Left ventricle myocardium inferior (tissue), 1 donor: ENCODE results near the gene PAF1. TPM values are rescaled to one million over a fixed set of nuclear protein-coding genes. Genes with fewer than 3 reads are reported as not detected.
"Not testable (repeated sequence)": the region's sequence is repeated elsewhere in the genome, so short reads cannot be mapped to it uniquely, and the experiment has no call there.

ENCODE experiments used
- DNase-seq: peaks from one replicate; pipeline ENCODE4 v3.0.0-alpha.2; 2020
- H3K27ac ChIP-seq: fragments of 200-600 bp; replicated peaks from 2 replicates; pipeline ENCODE4 v1.8.0; 2021
- H3K27me3 ChIP-seq: fragments of 200-600 bp; 2 replicates; pipeline ENCODE4 v1.8.0; 2021; ENCODE audit warnings: low read depth
- H3K36me3 ChIP-seq: fragments of 200-600 bp; 2 replicates; pipeline ENCODE4 v1.8.0; 2021
- H3K4me1 ChIP-seq: fragments of 200-600 bp; 2 replicates; pipeline ENCODE4 v1.8.0; 2021
- H3K4me3 ChIP-seq: fragments of 200-600 bp; 2 replicates; pipeline ENCODE4 v1.8.0; 2021; ENCODE audit warnings: mild to moderate bottlenecking, moderate library complexity
- H3K9me3 ChIP-seq: fragments of 200-600 bp; replicated peaks from 2 replicates; pipeline ENCODE4 v1.8.0; 2021
- intact Hi-C: fragments of 100-400 bp; cut with micrococcal nuclease; formaldehyde crosslinking; loops from one replicate; pipeline ENCODE4 v1.11.0; 2022
- microRNA-seq: library from miRNA; unstranded; fragments of <30 nt; microRNA quantifications from one replicate; pipeline ENCODE4 v1.2.0, GENCODE V29; 2020
- total RNA-seq: library from RNA; stranded (reverse); fragmentation: NEBNext Ultra II Directional; extraction: Animal tissue kit (Norgen Biotek cat#: 25700); gene quantifications from one replicate; pipeline ENCODE4 v1.2.1, GENCODE V29; 2021
- TF ChIP-seq, protein P1 (sequence below): fragments of 200-600 bp; IDR thresholded peaks from 2 replicates; pipeline ENCODE4 v1.8.0; 2021; ENCODE audit warnings: antibody characterized with exemption, mild to moderate bottlenecking, borderline replicate concordance
- donor health status: DM: no; HTN: yes; CAD: no; lungs with severe emphysema.

Gene PAF1
- total RNA-seq, 1 donor from 2014 or later, result 33.2 TPM

DNA sequence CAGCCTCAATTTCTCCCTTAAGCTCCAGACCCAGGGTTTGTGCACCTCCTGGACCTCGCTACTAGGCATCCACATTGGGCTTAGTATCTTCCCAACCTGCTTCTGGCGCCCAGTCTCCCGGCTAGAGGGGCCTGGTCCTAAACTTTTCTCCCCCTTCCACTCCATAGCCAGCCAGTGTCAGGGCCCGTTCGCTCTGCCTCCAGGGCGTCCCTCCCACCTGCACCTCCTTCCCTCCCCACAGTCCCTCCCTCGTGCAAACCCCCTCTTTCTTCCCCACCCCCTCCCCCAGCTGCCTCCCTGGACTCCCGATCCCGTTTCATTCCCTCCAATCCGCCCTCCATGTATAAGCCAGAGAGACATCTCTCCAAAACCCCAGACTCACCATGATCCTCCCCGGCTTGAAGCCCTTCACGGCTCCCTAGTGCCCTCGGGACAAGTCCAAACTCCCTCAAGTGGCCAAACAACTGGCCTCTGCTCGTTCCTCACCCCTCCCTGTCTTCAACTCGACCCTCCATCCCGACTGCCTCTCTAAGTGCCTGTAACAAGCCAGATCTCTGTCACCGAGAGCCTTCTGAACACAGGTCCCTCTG is 49.7 kb downstream of the PAF1 start:
- peaks cover 58% of the 10 kb centered on the region for H3K4me1 ChIP-seq
- H3K4me3 ChIP-seq, result peak overlapping the region; percentile 93
- H3K9me3 ChIP-seq, result no peaks in the 10 kb centered on the region
- H3K27me3 ChIP-seq, result no peaks in the 10 kb centered on the region
- peak; percentile 27 for DNase-seq
- intact Hi-C loops, result no loop called here
- no peaks in the 10 kb centered on the region for H3K36me3 ChIP-seq
- peak overlapping the region; percentile 95 for H3K27ac ChIP-seq
- TF ChIP-seq, protein P1, sequence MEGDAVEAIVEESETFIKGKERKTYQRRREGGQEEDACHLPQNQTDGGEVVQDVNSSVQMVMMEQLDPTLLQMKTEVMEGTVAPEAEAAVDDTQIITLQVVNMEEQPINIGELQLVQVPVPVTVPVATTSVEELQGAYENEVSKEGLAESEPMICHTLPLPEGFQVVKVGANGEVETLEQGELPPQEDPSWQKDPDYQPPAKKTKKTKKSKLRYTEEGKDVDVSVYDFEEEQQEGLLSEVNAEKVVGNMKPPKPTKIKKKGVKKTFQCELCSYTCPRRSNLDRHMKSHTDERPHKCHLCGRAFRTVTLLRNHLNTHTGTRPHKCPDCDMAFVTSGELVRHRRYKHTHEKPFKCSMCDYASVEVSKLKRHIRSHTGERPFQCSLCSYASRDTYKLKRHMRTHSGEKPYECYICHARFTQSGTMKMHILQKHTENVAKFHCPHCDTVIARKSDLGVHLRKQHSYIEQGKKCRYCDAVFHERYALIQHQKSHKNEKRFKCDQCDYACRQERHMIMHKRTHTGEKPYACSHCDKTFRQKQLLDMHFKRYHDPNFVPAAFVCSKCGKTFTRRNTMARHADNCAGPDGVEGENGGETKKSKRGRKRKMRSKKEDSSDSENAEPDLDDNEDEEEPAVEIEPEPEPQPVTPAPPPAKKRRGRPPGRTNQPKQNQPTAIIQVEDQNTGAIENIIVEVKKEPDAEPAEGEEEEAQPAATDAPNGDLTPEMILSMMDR, result no peak

DNA sequence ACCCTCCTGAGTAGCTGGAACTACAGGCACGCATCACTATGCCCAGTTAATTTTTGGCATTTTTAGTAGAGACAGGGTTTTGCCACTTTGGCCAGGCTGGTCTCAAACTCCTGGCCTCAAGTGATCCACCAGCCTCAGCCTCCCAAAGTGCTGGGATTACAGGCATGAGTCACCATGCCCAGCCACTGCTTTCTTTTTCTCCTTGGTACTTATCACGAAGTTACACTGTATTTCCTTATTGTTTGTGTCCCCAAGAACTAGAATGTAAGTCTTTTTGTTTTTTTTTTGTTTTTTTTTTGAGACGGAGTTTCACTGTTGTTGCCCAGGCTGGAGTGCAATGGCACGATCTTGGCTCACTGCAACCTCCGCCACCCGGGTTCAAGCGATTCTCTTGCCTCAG is 50.8 kb downstream of the PAF1 start:
- intact Hi-C loops, H3K9me3 ChIP-seq, H3K36me3 ChIP-seq, H3K4me3 ChIP-seq, DNase-seq, H3K27ac ChIP-seq, H3K27me3 ChIP-seq: not testable (repeated sequence)
- peaks cover 49% of the 10 kb centered on the region for H3K4me1 ChIP-seq

- no peaks in the 10 kb centered on the region for H3K36me3 ChIP-seq
- intact Hi-C loops, result no loop called here
- no peak overlapping the region for H3K27ac ChIP-seq
- H3K9me3 ChIP-seq, result no peaks in the 10 kb centered on the region
- H3K4me3 ChIP-seq, result no peak overlapping the region
- H3K27me3 ChIP-seq, result no peaks in the 10 kb centered on the region
- peaks cover 44% of the 10 kb centered on the region for H3K4me1 ChIP-seq
- TF ChIP-seq, protein P1, result no peak
- DNase-seq, result no peak
Observed at GRCh38 chr19:39339674-39340073, 51.2 kb downstream of the PAF1 start.

DNA sequence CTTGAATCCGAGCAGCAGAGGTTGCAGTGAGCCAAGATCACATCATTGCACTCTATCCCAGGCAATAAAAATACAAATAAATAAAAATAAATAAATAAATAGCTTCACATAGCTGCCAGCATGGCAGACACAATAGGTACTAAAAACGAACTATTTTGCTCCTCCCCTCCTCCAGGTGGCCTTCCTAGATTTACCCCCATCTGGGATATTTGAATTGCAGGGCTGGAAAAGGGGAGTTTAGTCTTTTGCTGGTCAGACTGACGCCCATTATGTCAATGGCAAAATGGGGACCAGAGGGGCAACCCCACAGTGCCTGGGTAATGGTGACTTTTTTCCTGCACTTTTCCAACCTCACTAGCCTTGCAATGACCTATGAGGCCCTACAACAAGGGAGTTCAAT is 54.4 kb downstream of the PAF1 start:
- Histone ChIP-seq H3K27me3 (no peaks in the 10 kb centered on the region), H3K36me3 (no peaks in the 10 kb centered on the region), H3K4me3 (peak overlapping the region; percentile 63), H3K27ac (peak overlapping the region; percentile 77), H3K4me1 (peaks cover 21% of the 10 kb centered on the region), H3K9me3 (no peaks in the 10 kb centered on the region)
- TF ChIP-seq, protein P1, result no peak
- no peak for DNase-seq
- intact Hi-C loops, result no loop called here

Small RNAs within 50 kb of the gene (microRNA-seq; reads per million reads assigned to microRNA genes)
- gene MIR4530, result not detected

Other genes with a start within 250 kb of the PAF1 start
- not detected for gene NCCRP1, start 194.1 kb downstream of the PAF1 start, total RNA-seq
- gene SYCN, start 186.8 kb downstream of the PAF1 start, total RNA-seq, result not detected
- gene IFNL3, start 146.1 kb downstream of the PAF1 start, total RNA-seq, result not detected
- gene IFNL4, start 142.2 kb downstream of the PAF1 start, total RNA-seq, result not detected
- gene IFNL2, start 122.7 kb downstream of the PAF1 start, total RNA-seq, result not detected
- not detected for gene IFNL1, start 94.7 kb downstream of the PAF1 start, total RNA-seq
- gene LRFN1, start 70.2 kb downstream of the PAF1 start, total RNA-seq, result 0.08 TPM
- 15.6 TPM for gene GMFG, start 55.1 kb downstream of the PAF1 start, total RNA-seq
- gene SAMD4B, start 48.7 kb downstream of the PAF1 start, total RNA-seq, result 47.9 TPM
- gene MED29, start 272 bp upstream of the PAF1 start, total RNA-seq, result 25.7 TPM
- 34.8 TPM for gene ZFP36, start 15.7 kb upstream of the PAF1 start, total RNA-seq
- gene PLEKHG2, start 21.6 kb upstream of the PAF1 start, total RNA-seq, result 14.1 TPM
- gene RPS16, start 44.8 kb upstream of the PAF1 start, total RNA-seq, result 1,107 TPM
- gene SUPT5H, start 54.5 kb upstream of the PAF1 start, total RNA-seq, result 91.4 TPM
- gene TIMM50, start 89.7 kb upstream of the PAF1 start, total RNA-seq, result 73.8 TPM
- gene DLL3, start 107.8 kb upstream of the PAF1 start, total RNA-seq, result not detected
- gene SELENOV, start 124.0 kb upstream of the PAF1 start, total RNA-seq, result not detected
- gene EID2B, start 141.7 kb upstream of the PAF1 start, total RNA-seq, result 2.1 TPM
- 9.8 TPM for gene EID2, start 149.1 kb upstream of the PAF1 start, total RNA-seq
- gene LGALS13, start 211.4 kb upstream of the PAF1 start, total RNA-seq, result not detected